ENCODE results near the gene FRMPD1.

Gene FRMPD1

DNA sequence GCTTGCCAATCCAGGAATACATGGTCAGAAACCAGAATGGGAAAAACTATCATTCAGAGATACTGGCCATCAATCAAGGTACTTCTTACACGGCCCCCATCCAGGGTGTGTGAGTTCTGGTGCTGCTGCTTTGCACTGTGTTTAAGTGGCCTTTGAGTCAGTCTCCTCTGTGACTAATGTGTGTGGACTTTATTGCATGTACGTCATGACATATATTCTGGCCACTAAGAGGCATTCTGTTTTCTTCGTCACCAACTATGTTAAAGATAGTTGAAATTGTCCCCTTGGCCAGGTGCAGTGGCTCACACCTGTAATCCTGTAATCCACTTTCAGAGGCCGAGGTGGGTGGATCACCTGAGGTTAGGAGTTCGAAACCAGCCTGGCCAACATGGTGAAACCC, 125.6 kb downstream of the FRMPD1 start:
- DNase-seq (ENCODE audit: low read depth), result peak; percentile 40

DNA sequence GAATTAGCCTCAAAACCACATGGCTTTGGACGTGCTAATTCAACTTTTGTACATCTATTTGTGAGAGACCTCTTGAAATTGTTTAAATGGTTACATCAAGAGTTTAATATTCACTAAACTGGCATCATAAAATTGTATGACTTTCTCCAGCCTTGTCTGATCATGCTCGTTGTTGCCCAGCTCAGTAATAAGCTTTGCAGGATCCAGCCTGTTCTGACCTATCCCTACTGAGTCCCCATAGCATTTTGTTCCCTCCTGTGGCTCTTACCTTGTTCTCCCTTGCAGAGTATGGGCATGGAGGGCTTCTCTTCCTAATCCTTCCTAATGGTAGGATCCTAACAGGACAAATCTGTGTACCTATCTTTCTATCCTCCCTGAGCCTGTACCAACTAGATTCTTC, 127.8 kb downstream of the FRMPD1 start:
- DNase-seq (ENCODE audit: low read depth), result no peak

DNA sequence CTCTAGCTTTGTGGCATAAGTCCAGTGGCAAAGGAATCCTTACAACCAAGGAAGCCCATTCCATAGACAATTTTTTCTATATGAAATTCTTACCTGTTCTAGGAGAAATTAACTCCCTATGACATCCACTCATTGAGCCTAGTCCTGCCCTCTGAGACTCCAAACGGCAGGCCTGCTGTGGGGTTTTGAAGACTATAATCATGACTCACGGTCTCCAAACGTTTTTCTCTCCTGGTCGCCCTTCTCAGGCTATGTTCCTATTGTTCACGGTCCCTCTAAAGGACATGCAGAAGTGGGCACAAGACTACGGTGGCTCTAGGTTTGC, 133.5 kb downstream of the FRMPD1 start:
- DNase-seq (ENCODE audit: low read depth), result no peak

DNA sequence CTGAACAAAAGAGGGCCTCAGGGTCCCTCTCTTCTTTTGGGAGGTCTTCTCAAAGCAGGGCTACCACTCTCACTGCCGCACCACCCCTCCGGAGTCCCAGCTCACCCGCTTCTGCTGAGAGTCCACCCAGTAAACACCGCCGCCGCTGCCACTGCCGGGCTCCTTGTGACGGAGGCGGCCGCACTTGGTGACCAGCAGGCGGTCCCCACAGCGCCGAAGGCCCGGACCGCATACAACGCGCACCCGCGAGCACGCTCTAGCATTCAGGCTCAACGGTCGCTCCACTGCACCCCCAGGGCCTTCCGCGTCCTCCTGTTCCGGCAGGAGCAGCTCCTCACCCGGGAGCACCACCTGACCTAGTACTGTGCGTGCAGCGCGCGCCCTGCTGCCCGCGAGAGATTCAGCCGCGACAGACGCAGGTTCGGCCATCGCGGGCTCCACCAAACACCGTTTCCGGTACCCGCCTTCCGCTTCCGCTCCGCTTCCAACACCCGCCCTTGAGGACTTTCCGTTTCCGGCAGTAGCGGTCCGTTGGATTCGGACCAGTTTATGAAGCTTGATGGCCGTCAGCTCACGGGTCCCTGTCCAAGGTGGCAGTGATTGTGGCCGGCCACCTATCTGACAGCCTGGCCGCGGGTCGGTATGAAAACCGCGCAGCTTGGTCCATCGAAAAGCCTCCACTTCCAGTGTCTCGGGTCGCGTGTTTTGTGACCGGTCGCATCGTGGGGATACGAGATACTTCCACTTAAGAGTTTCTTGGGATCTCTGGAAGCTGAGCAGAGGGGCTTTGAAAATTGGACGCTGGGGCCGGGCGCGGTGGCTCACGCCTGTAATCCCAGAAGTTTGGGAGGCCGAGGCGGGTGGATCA, 134.1 kb downstream of the FRMPD1 start, which contains the start of gene EXOSC3:
Gene EXOSC3, minus strand, starts transcription at position 449 of the 868 bp plus-strand sequence. Its CDS starts 20 bp downstream, at position 429.
- DNase-seq (ENCODE audit: low read depth), result peak; percentile 87

DNA sequence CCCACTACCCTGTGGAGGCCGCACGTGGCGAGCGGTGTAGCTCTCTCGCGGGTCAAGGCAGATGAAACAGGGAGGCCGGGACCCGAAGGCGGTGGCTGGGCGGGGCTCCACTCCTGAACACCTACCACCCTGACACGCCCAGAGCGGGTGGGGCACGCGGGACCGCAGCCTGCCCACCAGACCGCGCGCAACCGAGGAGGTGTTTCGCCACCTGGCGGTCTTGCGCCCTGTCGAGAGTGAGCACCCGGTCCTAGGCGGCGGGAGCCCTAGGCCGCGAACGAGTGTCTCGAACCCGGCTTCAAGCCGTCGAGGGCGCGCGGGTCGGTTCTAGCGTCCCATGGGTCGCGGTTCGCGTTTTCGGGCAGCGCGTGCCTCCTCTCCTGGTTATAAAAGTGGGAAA, 136.3 kb downstream of the FRMPD1 start:
- no peak for DNase-seq (ENCODE audit: low read depth)

DNA sequence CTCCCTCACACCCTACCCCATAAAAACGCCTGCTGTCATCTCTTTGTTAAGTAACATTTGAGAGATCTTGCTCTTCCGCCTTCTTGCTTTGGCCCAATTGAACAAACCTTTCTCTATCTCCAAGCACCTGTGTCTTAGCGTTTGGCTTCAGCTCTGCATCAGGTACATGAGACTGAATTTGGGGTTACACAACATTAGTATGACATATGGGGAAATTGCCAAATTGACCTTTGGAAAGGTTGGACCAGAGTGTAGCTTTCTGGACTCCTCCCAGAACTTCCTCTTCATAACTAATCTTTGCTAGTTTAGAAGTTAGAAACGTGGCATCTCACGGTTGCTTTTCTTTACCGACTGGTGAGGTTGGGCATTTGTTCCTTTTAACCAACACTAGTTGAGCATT, 137.6 kb downstream of the FRMPD1 start:
- no peak for DNase-seq (ENCODE audit: low read depth)

DNA sequence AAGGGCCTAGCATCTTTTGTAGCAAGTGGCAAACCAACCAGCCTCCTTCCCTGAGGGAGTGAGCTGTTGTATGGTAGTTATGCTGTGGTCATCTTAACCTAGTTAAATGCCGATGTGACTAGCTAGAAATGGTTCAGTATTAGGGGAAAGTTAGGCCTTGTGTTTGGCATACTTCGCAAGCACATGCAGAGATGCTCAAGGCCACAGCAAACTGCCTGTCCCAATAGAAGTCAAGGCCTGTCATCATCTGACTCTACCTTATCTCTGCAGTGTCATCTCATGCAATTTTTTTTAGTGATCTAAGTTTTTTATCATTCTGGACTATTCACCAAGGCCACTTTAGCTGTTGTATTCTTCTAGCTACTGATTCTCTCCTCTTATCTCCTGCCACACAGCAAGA, 139.3 kb downstream of the FRMPD1 start:
- no peak for DNase-seq (ENCODE audit: low read depth)

DNA sequence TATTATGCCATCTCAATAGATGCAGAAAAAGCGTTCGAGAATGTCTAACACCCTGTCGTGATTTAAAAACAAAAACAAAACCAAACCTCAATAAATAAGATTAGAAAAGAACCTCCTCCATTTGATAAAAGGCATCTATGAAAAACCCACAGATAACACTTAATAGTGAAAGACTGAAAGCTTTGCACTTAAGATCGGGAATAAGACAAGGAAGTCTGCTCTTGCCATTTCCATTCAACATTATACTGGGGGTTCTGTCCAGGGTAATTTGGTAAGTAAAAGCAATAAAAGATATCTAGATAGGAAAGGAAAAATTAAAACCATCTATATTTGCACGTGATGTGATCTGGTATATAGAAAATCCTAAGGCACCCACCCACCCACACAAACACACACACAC, 141.4 kb downstream of the FRMPD1 start:
- DNase-seq (ENCODE audit: low read depth), result no peak

DNA sequence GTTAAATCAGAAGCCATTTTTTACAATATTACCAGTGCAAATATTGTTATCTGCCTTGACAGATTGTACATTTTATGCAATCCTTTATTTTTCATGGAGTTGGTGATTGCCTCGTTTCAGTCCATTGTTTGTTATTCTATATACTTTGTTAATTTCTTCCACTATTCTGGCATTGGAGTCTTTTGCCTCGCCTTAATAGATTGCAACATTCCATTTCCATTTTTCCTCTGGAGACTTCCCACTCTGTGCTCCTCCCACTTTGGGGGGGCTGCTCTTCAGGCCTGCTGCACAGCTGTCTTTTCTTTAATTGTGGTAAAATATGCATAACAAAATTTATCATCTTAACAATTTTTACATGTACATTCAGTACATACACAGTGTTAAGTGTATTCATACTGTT, 145.5 kb downstream of the FRMPD1 start:
- no peak for DNase-seq (ENCODE audit: low read depth)
